Measurements from ENCODE around the gene LMTK3.
A peak's percentile ranks its signal among the peaks of the same experiment; 100 is the strongest.

LMTK3 gene

GRCh38 chr19:48499316-48500090 lies 12.1 kb downstream of the LMTK3 start:
- TF ChIP-seq CTCF (IDR thresholded peaks at IDR 0.05; ENCODE audit: control insufficient read depth, extremely low read depth, insufficient read depth): no peak
- H3K4me3 ChIP-seq (ENCODE audit: low read depth, low read length): no peak overlapping the region
- no peak for DNase-seq (ENCODE audit: low read depth)

GRCh38 chr19:48498595-48499311 lies 12.9 kb downstream of the LMTK3 start:
- no peak for TF ChIP-seq CTCF (IDR thresholded peaks at IDR 0.05; ENCODE audit: control insufficient read depth, extremely low read depth, insufficient read depth)
- no peak overlapping the region for H3K4me3 ChIP-seq (ENCODE audit: low read depth, low read length)
- no peak for DNase-seq (ENCODE audit: low read depth)

- no peak for DNase-seq (ENCODE audit: low read depth)
- TF ChIP-seq CTCF (IDR thresholded peaks at IDR 0.05; ENCODE audit: control insufficient read depth, extremely low read depth, insufficient read depth): no peak
- no peak overlapping the region for H3K4me3 ChIP-seq (ENCODE audit: low read depth, low read length)
These were observed 13.7 kb downstream of the LMTK3 start for GRCh38 chr19:48497728-48498594.

GRCh38 chr19:48496959-48497727 lies 14.5 kb downstream of the LMTK3 start:
- DNase-seq (ENCODE audit: low read depth): no peak
- no peak for TF ChIP-seq CTCF (IDR thresholded peaks at IDR 0.05; ENCODE audit: control insufficient read depth, extremely low read depth, insufficient read depth)
- H3K4me3 ChIP-seq (ENCODE audit: low read depth, low read length): no peak overlapping the region

GRCh38 chr19:48495396-48495795 lies 16.2 kb downstream of the LMTK3 start:
- no peak for TF ChIP-seq CTCF (IDR thresholded peaks at IDR 0.05; ENCODE audit: control insufficient read depth, extremely low read depth, insufficient read depth)
- H3K4me3 ChIP-seq (ENCODE audit: low read depth, low read length): no peak overlapping the region
- DNase-seq (ENCODE audit: low read depth): no peak

GRCh38 chr19:48493718-48494401 lies 17.8 kb downstream of the LMTK3 start:
- H3K4me3 ChIP-seq (ENCODE audit: low read depth, low read length): peak overlapping the region; percentile 51
- no peak for DNase-seq (ENCODE audit: low read depth)
- no peak for TF ChIP-seq CTCF (IDR thresholded peaks at IDR 0.05; ENCODE audit: control insufficient read depth, extremely low read depth, insufficient read depth)
